ENCODE data around the gene USP25. TPM values are rescaled to one million over a fixed set of nuclear protein-coding genes. Genes with fewer than 3 reads are reported as not detected.

Gene USP25
- total RNA-seq, 4 donors from 2014 or later, result 42.4 to 67.4 (median 49.8) TPM

DNA sequence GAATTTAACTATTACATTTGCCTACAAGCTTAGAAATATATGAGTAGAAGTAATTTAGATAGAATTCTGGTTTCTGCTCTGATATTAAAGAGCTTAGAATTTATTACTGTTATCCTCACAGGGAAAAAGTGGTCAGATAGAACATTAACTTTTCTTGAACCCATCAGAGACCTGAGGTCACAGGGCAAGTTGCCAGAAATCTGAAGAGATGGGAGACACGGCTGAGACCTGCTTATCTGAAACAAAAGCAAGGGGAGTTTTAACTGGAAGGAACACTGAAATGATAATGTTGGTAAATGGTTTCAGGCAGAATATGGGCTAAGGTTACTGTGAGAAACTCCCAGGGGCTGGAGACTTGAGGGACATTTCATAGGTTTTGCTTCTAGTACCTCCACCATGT, 28.0 kb upstream of the USP25 start:
- no peaks in the 10 kb centered on the region for H3K27me3 ChIP-seq
- H3K27ac ChIP-seq, result no peak overlapping the region
- 55 to 57% methylated on average over 1 of the region's 1 CpG for WGBS, 2 donors
- no peak for DNase-seq
- no peaks in the 10 kb centered on the region for H3K4me1 ChIP-seq
- H3K4me3 ChIP-seq (replicated peaks in 1 of 3), result no peak overlapping the region
- no peaks in the 10 kb centered on the region for H3K9me3 ChIP-seq
- intact Hi-C loops (cut with DNase I), result no loop called here
- TF ChIP-seq, protein P1, sequence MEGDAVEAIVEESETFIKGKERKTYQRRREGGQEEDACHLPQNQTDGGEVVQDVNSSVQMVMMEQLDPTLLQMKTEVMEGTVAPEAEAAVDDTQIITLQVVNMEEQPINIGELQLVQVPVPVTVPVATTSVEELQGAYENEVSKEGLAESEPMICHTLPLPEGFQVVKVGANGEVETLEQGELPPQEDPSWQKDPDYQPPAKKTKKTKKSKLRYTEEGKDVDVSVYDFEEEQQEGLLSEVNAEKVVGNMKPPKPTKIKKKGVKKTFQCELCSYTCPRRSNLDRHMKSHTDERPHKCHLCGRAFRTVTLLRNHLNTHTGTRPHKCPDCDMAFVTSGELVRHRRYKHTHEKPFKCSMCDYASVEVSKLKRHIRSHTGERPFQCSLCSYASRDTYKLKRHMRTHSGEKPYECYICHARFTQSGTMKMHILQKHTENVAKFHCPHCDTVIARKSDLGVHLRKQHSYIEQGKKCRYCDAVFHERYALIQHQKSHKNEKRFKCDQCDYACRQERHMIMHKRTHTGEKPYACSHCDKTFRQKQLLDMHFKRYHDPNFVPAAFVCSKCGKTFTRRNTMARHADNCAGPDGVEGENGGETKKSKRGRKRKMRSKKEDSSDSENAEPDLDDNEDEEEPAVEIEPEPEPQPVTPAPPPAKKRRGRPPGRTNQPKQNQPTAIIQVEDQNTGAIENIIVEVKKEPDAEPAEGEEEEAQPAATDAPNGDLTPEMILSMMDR (IDR thresholded peaks at IDR 0.05), result no peak
- no peak for TF ChIP-seq POLR2A (IDR thresholded peaks at IDR 0.05)
- no peaks in the 10 kb centered on the region for H3K36me3 ChIP-seq

DNA sequence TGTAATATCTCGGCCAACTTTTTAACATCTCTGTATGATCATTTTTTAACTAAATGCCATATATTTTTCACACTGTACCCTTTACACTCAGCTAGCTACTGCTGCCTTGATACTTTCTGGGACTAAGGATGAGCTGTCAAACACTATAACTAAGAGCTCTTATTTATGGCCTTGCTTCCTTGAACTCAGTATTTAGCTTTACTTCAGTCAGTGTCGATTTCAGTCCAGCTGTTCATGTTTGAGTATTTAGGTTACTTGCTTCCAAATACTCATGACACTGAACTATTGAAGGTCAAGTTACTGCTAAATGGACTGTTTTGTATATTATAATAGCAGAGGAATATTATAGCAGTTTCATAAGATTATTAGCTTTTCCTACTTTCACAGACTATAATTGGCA, 25.9 kb upstream of the USP25 start:
- H3K27me3 ChIP-seq, result no peaks in the 10 kb centered on the region
- no peaks in the 10 kb centered on the region for H3K4me1 ChIP-seq
- TF ChIP-seq, protein P1 (IDR thresholded peaks at IDR 0.05), result no peak
- TF ChIP-seq POLR2A (IDR thresholded peaks at IDR 0.05), result no peak
- no peak overlapping the region for H3K4me3 ChIP-seq (replicated peaks in 1 of 3)
- 94 to 96% methylated on average over 2 of the region's 2 CpGs for WGBS, 2 donors
- no peak overlapping the region for H3K27ac ChIP-seq
- no peaks in the 10 kb centered on the region for H3K9me3 ChIP-seq
- intact Hi-C loops (cut with DNase I), result no loop called here
- no peak for DNase-seq
- H3K36me3 ChIP-seq, result no peaks in the 10 kb centered on the region

GRCh38 chr21:15706696-15707095, 23.1 kb upstream of the USP25 start:
- Histone ChIP-seq H3K4me3 (replicated peaks in 1 of 3) (no peak overlapping the region), H3K4me1 (no peaks in the 10 kb centered on the region), H3K27ac (no peak overlapping the region), H3K36me3 (no peaks in the 10 kb centered on the region), H3K9me3 (no peaks in the 10 kb centered on the region), H3K27me3 (no peaks in the 10 kb centered on the region)
- intact Hi-C loops (cut with DNase I), result no loop called here
- DNase-seq, result no peak
- TF ChIP-seq, protein P1 (IDR thresholded peaks at IDR 0.05), result no peak
- TF ChIP-seq POLR2A (IDR thresholded peaks at IDR 0.05), result no peak
- 43 to 44% methylated on average over 3 of the region's 3 CpGs for WGBS, 2 donors

- Histone ChIP-seq H3K36me3 (no peaks in the 10 kb centered on the region), H3K27me3 (no peaks in the 10 kb centered on the region), H3K9me3 (no peaks in the 10 kb centered on the region), H3K27ac (no peak overlapping the region), H3K4me3 (replicated peaks in 1 of 3) (no peak overlapping the region), H3K4me1 (no peaks in the 10 kb centered on the region)
- TF ChIP-seq, protein P1 (IDR thresholded peaks at IDR 0.05), result no peak
- TF ChIP-seq POLR2A (IDR thresholded peaks at IDR 0.05), result no peak
- intact Hi-C loops (cut with DNase I), result no loop called here
- DNase-seq, result no peak
- 45 to 98% methylated on average over 1 of the region's 1 CpG for WGBS, 2 donors
Observed at GRCh38 chr21:15713412-15713811, 16.4 kb upstream of the USP25 start.

GRCh38 chr21:15718711-15719110, 11.1 kb upstream of the USP25 start:
- Histone ChIP-seq H3K4me3 (replicated peaks in 1 of 3) (no peak overlapping the region), H3K4me1 (no peaks in the 10 kb centered on the region), H3K27ac (no peak overlapping the region), H3K27me3 (no peaks in the 10 kb centered on the region), H3K9me3 (no peaks in the 10 kb centered on the region), H3K36me3 (no peaks in the 10 kb centered on the region)
- no peak for DNase-seq
- TF ChIP-seq POLR2A (IDR thresholded peaks at IDR 0.05), result no peak
- TF ChIP-seq, protein P1 (IDR thresholded peaks at IDR 0.05), result no peak
- intact Hi-C loops (cut with DNase I), result no loop called here
